Neural cell (in vitro differentiated cells): Measurements from ENCODE around the gene SLC6A19. TPM values are rescaled to one million over a fixed set of nuclear protein-coding genes. Genes with fewer than 3 reads are reported as not detected.

Experiments
- H2AFZ ChIP-seq: fragments of 200-600, 300-800 bp; sonication (generic), shearing (Covaris generic); 2 replicates; pipeline ENCODE4 v1.6.0; 2014; ENCODE audit warnings: low read depth, mild to moderate bottlenecking, antibody characterized with exemption, low read length, moderate library complexity
- H3F3A ChIP-seq: fragments of 200-600 bp; shearing (Covaris generic); 2 replicates; pipeline ENCODE4 v1.6.1; 2016; ENCODE audit warnings: mild to moderate bottlenecking, moderate library complexity, mixed read lengths, antibody characterized with exemption, low read length; ENCODE audit not compliant: insufficient read depth, poor library complexity, severe bottlenecking
- H3K27ac ChIP-seq: fragments of 200-600, 300-800 bp; sonication (generic), shearing (Covaris generic); 2 replicates; pipeline ENCODE4 v1.5.1; 2014; ENCODE audit warnings: mild to moderate bottlenecking, low read length, moderate library complexity
- H3K27me3 ChIP-seq: fragments of 300-800, 200-600 bp; sonication (generic), shearing (Covaris generic); 2 replicates; pipeline ENCODE4 v1.6.0; 2014; ENCODE audit warnings: mild to moderate bottlenecking, low read depth, low read length, moderate library complexity; ENCODE audit not compliant: insufficient read depth
- H3K36me3 ChIP-seq: fragments of 300-800, 200-600 bp; sonication (generic), shearing (Covaris generic); 2 replicates; pipeline ENCODE4 v1.5.1; 2014; ENCODE audit warnings: mild to moderate bottlenecking, antibody characterized with exemption, low read length, moderate library complexity; ENCODE audit not compliant: insufficient read depth
- H3K4me2 ChIP-seq: fragments of 300-800, 200-600 bp; sonication (generic), shearing (Covaris generic); 2 replicates; pipeline ENCODE4 v1.6.0; 2014; ENCODE audit warnings: mild to moderate bottlenecking, low read length
- H3K4me3 ChIP-seq: fragments of 300-800, 200-600 bp; sonication (generic), shearing (Covaris generic); 2 replicates; pipeline ENCODE4 v1.5.1; 2014; ENCODE audit warnings: mild to moderate bottlenecking, low read length, moderate library complexity
- H3K79me2 ChIP-seq: fragments of 200-600 bp; shearing (Covaris generic); replicated peaks from 2 replicates; pipeline ENCODE4 v1.6.0; 2014; ENCODE audit warnings: mild to moderate bottlenecking, low read length, moderate library complexity; ENCODE audit not compliant: insufficient read depth
- H3K9ac ChIP-seq: fragments of 300-800, 200-600 bp; sonication (generic), shearing (Covaris generic); 2 replicates; pipeline ENCODE4 v1.6.1; 2016; ENCODE audit warnings: mild to moderate bottlenecking, low read length, mixed read lengths
- H3K9me2 ChIP-seq: fragments of 200-600 bp; shearing (Covaris generic); 2 replicates; pipeline ENCODE4 v1.6.1; 2016; ENCODE audit warnings: mild to moderate bottlenecking, low read length, mixed read lengths; ENCODE audit not compliant: insufficient read depth
- H3K9me3 ChIP-seq: fragments of 200-600, 300-800 bp; sonication (generic), shearing (Covaris generic); 2 replicates; pipeline ENCODE4 v1.6.1; 2016; ENCODE audit warnings: mild to moderate bottlenecking, mixed run types, low read length, moderate library complexity, mixed read lengths
- H4K20me1 ChIP-seq: fragments of 200-600 bp; shearing (Covaris generic); 2 replicates; pipeline ENCODE4 v1.6.1; 2016; ENCODE audit warnings: mild to moderate bottlenecking, mixed run types; ENCODE audit not compliant: insufficient read depth
- CTCF ChIP-seq: fragments of 450-650 bp; IDR thresholded peaks from 2 replicates; pipeline ENCODE4 v1.5.1; 2014; ENCODE audit warnings: antibody characterized with exemption, mild to moderate bottlenecking, moderate library complexity; ENCODE audit not compliant: poor library complexity, severe bottlenecking
- EP300 ChIP-seq: fragments of 450-650 bp; conservative IDR thresholded peaks from 2 replicates; pipeline ENCODE4 v1.6.1; 2014; ENCODE audit warnings: antibody characterized with exemption, mild to moderate bottlenecking, moderate library complexity; ENCODE audit not compliant: poor library complexity, severe bottlenecking
- EZH2 ChIP-seq: fragments of 200-600, 300-800 bp; shearing (Covaris generic), sonication (generic); IDR thresholded peaks from 2 replicates; pipeline ENCODE4 v1.6.1; 2014; ENCODE audit warnings: antibody characterized with exemption, low read length, borderline replicate concordance, mild to moderate bottlenecking; ENCODE audit not compliant: insufficient read depth, poor library complexity, severe bottlenecking
- MXI1 ChIP-seq: fragments of 450-650 bp; conservative IDR thresholded peaks from 2 replicates; pipeline ENCODE4 v1.6.1; 2014; ENCODE audit warnings: antibody characterized with exemption, mild to moderate bottlenecking; ENCODE audit not compliant: poor library complexity, severe bottlenecking
- POLR2AphosphoS5 ChIP-seq: IDR thresholded peaks from 2 replicates; pipeline ENCODE4 v1.6.1; 2012
- RAD21 ChIP-seq: fragments of 450-650 bp; conservative IDR thresholded peaks from 2 replicates; pipeline ENCODE4 v1.6.1; 2014; ENCODE audit warnings: antibody characterized with exemption, mild to moderate bottlenecking, moderate library complexity
- REST ChIP-seq: IDR thresholded peaks from 2 replicates; pipeline ENCODE4 v1.6.1; 2012; ENCODE audit warnings: borderline replicate concordance
- SMC3 ChIP-seq: fragments of 450-650 bp; conservative IDR thresholded peaks from 2 replicates; pipeline ENCODE4 v1.6.1; 2014; ENCODE audit warnings: antibody characterized with exemption, mild to moderate bottlenecking, moderate library complexity; ENCODE audit not compliant: poor library complexity
- TAF1 ChIP-seq: IDR thresholded peaks from 2 replicates; pipeline ENCODE4 v1.6.1; 2012; ENCODE audit warnings: low read depth
- polyA plus RNA-seq: library from polyadenylated mRNA; depleted of rRNA; stranded (reverse); fragments of >200 nt; gene quantifications from 2 replicates; pipeline ENCODE4 v1.2.3, GENCODE V29; 2014

SLC6A19 gene
- polyA plus RNA-seq, 1 donor from 2014 or later: not detected

- H3K9me3 ChIP-seq: no peaks in the 10 kb centered on the region
- no peak overlapping the region for H2AFZ ChIP-seq
- H3K4me3 ChIP-seq: no peak overlapping the region
- no peaks in the 10 kb centered on the region for H3F3A ChIP-seq
- H3K79me2 ChIP-seq: no peaks in the 10 kb centered on the region
- H3K9ac ChIP-seq: no peak overlapping the region
- no peak for TF ChIP-seq MXI1
- no peak for TF ChIP-seq POLR2AphosphoS5
- no peak for TF ChIP-seq CTCF
- TF ChIP-seq EZH2: no peak
- TF ChIP-seq EP300: no peak
- no peak for TF ChIP-seq REST
- no peak for TF ChIP-seq TAF1
- no peak for TF ChIP-seq RAD21
- TF ChIP-seq SMC3: no peak
- H4K20me1 ChIP-seq: no peaks in the 10 kb centered on the region
- no peak overlapping the region for H3K27ac ChIP-seq
- H3K27me3 ChIP-seq: no peaks in the 10 kb centered on the region
- H3K36me3 ChIP-seq: no peaks in the 10 kb centered on the region
- H3K4me2 ChIP-seq: no peak overlapping the region
- H3K9me2 ChIP-seq: no peaks in the 10 kb centered on the region
Measured at GRCh38 chr5:1168796-1169195, 32.6 kb upstream of the SLC6A19 start.

GRCh38 chr5:1169211-1170115, 31.9 kb upstream of the SLC6A19 start:
- H3K9me3 ChIP-seq: no peaks in the 10 kb centered on the region
- H3K9ac ChIP-seq: no peak overlapping the region
- no peaks in the 10 kb centered on the region for H4K20me1 ChIP-seq
- no peaks in the 10 kb centered on the region for H3F3A ChIP-seq
- no peaks in the 10 kb centered on the region for H3K27me3 ChIP-seq
- H3K9me2 ChIP-seq: no peaks in the 10 kb centered on the region
- H2AFZ ChIP-seq: no peak overlapping the region
- TF ChIP-seq CTCF (no peak), REST (no peak), EP300 (no peak), SMC3 (no peak)
- H3K4me3 ChIP-seq: no peak overlapping the region
- no peaks in the 10 kb centered on the region for H3K36me3 ChIP-seq
- no peak overlapping the region for H3K4me2 ChIP-seq
- H3K27ac ChIP-seq: no peak overlapping the region
- no peaks in the 10 kb centered on the region for H3K79me2 ChIP-seq
